Parathyroid adenoma (tissue), 2 donors: ENCODE results near the gene PARG.
"Not testable (repeated sequence)": the region's sequence is repeated elsewhere in the genome, so short reads cannot be mapped to it uniquely, and the experiment has no call there.

Experiments used
- H2AFZ ChIP-seq: fragments of 300-600 bp; sonication (generic); one replicate; pipeline ENCODE4 v1.7.0; 2017; ENCODE audit warnings: antibody characterized with exemption, mild to moderate bottlenecking
- H3K27ac ChIP-seq: fragments of 300-600 bp; sonication (generic); one replicate; pipeline ENCODE4 v1.7.0; 2017
- H3K27me3 ChIP-seq: fragments of 300-600 bp; sonication (generic); one replicate; pipeline ENCODE4 v1.7.0; 2017; ENCODE audit warnings: low read length; ENCODE audit not compliant: control insufficient read depth, insufficient read depth
- H3K36me3 ChIP-seq: fragments of 300-600 bp; sonication (generic); one replicate; pipeline ENCODE4 v1.7.0; 2017; ENCODE audit warnings: low read length; ENCODE audit not compliant: control insufficient read depth, insufficient read depth
- H3K4me1 ChIP-seq: fragments of 300-600 bp; sonication (generic); one replicate; pipeline ENCODE4 v1.7.0; 2017; ENCODE audit warnings: control low read depth
- H3K4me2 ChIP-seq: fragments of 300-600 bp; sonication (generic); one replicate; pipeline ENCODE4 v1.7.0; 2017; ENCODE audit warnings: low read length
- H3K4me3 ChIP-seq: fragments of 300-600 bp; sonication (generic); one replicate; pipeline ENCODE4 v1.7.0; 2017; ENCODE audit warnings: low read depth, low read length
- H3K79me2 ChIP-seq: fragments of 300-600 bp; sonication (generic); one replicate; pipeline ENCODE4 v1.7.0; 2017; ENCODE audit warnings: control low read depth
- H3K9ac ChIP-seq: fragments of 300-600 bp; sonication (generic); one replicate; pipeline ENCODE4 v1.7.0; 2017; ENCODE audit warnings: mild to moderate bottlenecking
- H3K9me3 ChIP-seq: fragments of 300-600 bp; sonication (generic); one replicate; pipeline ENCODE4 v1.7.0; 2017; ENCODE audit warnings: low read length; ENCODE audit not compliant: control insufficient read depth
- TF ChIP-seq, protein P1 (sequence below): fragments of 300-600 bp; sonication (generic); IDR thresholded peaks from one replicate; pipeline ENCODE4 v1.7.0; 2017; ENCODE audit warnings: antibody characterized with exemption, mild to moderate bottlenecking
- donor health status: primary hyperparathyroidism.

The PARG gene

DNA sequence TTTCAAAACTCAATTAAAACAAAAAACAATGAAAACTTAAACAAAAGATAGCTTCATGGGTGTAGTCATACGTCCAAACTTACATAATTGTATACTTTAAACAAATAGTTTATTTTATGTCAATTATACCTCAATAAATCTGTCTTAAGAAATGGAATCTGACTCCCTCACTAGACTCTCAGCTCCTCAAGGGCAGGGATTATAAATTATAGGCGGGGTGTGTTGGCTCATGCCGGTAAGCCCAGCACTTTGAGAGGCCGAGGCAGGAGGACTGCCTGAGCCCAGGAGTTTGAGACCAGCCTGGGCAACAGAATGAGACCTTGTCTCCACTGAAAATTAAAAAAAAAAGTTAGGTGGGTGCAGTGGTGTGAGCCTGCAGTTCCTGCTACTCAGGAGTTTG lies 92.3 kb downstream of the PARG start:
- not testable (repeated sequence) for H3K4me3 ChIP-seq, H3K4me1 ChIP-seq, H3K4me2 ChIP-seq, H3K9ac ChIP-seq, H3K36me3 ChIP-seq, H2AFZ ChIP-seq, H3K79me2 ChIP-seq, H3K27me3 ChIP-seq, H3K27ac ChIP-seq, H3K9me3 ChIP-seq

DNA sequence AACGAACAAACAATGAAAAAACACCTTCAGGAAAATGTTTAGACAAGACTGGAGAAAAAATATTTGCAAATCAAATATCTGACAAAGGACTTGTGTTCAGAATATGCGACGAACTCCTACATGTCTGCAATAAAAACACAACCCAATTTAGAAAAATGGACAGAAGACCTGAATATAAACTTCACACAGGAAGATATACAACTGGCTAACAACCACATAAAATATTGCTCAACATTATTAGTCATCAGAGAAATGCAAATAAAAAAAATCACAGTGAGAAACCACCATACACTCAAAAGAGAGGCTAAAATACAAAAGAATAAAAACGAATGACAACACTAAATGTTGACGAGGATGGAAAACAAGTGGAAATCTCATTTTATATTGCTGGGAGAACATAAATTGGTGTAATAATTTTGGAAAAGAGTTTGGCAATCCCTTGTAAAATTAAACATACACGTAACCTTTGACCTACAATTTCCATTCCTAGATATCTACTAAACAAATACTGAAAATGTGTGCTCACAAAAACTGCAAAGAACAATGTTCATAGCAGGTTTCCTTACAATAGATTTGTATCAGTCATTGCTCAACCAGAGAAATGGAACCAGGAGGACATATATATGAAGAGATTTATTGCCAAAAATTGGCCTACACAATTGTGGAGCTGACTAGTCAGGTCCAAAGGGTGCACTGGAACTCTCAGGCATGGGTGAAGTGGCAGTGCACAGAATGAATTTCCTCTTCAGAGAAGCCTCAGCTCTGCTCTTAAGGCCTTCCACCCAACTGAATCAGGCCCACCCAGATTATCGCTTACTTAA lies 96.8 kb downstream of the PARG start:
- no peaks in the 10 kb centered on the region for H3K79me2 ChIP-seq
- no peaks in the 10 kb centered on the region for H3K27me3 ChIP-seq
- H3K9ac ChIP-seq, result no peak overlapping the region
- H2AFZ ChIP-seq, result no peak overlapping the region
- H3K4me1 ChIP-seq, result no peaks in the 10 kb centered on the region
- H3K36me3 ChIP-seq, result no peaks in the 10 kb centered on the region
- H3K4me3 ChIP-seq, result no peak overlapping the region
- TF ChIP-seq, protein P1, sequence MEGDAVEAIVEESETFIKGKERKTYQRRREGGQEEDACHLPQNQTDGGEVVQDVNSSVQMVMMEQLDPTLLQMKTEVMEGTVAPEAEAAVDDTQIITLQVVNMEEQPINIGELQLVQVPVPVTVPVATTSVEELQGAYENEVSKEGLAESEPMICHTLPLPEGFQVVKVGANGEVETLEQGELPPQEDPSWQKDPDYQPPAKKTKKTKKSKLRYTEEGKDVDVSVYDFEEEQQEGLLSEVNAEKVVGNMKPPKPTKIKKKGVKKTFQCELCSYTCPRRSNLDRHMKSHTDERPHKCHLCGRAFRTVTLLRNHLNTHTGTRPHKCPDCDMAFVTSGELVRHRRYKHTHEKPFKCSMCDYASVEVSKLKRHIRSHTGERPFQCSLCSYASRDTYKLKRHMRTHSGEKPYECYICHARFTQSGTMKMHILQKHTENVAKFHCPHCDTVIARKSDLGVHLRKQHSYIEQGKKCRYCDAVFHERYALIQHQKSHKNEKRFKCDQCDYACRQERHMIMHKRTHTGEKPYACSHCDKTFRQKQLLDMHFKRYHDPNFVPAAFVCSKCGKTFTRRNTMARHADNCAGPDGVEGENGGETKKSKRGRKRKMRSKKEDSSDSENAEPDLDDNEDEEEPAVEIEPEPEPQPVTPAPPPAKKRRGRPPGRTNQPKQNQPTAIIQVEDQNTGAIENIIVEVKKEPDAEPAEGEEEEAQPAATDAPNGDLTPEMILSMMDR, result no peak
- H3K27ac ChIP-seq, result no peak overlapping the region
- H3K9me3 ChIP-seq, result no peaks in the 10 kb centered on the region
- H3K4me2 ChIP-seq, result no peak overlapping the region

DNA sequence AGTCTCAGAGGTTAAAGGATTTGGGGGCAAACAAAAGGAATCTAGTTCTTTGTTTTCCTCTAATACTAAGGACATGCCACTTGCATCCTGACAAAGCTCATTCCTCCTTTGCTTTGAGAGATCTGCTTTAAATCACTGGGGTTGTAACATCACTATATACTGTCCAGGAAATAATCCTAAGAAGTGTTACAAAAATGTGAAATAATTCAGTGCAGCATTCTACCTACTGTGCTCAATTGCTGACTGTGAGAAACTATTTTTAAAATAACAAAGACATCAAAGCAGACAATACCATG lies 99.5 kb downstream of the PARG start:
- H3K4me1 ChIP-seq, H3K27me3 ChIP-seq, H3K4me2 ChIP-seq, H3K36me3 ChIP-seq, H3K4me3 ChIP-seq, H3K79me2 ChIP-seq, H3K9ac ChIP-seq, H3K9me3 ChIP-seq: not testable (repeated sequence)
- Histone ChIP-seq H3K27ac (peak overlapping the region; percentile 5), H2AFZ (peak overlapping the region; percentile 56)

DNA sequence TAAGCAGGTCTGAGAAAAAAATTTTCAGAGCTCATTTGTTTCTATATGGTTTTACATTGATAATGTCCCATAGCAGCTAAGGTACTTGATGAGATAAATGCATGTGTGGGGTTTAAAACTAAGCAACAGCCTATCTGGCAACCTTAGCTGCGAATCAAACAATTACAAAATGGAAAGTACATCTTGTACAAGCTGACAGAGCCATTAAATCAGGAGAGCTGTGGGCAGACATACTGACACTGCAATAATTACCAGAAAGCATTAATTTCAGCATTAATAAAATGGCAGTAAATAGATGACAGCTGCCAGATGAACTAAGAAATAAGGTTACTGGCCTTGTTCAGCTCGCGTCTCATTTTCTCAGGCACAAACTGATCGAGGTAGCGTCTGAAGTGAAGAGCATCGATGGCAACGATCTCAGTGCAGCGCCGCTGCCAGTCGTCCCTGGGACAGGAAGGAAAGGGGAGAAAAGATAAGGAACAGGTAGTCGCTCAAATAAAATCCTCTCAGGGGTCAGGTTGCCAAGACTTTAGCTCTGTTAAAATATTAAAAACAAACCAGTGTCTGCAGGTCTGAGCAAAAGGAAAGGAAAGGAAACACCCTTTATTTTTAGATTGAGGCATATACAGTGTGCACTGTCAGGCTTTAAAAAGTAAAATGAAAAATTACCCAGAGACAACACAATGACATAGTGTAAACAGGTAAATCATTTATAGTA lies 100.1 kb downstream of the PARG start:
- Histone ChIP-seq H3K4me2 (no peak overlapping the region), H3K4me3 (no peak overlapping the region), H3K79me2 (no peaks in the 10 kb centered on the region), H3K4me1 (no peaks in the 10 kb centered on the region), H3K27me3 (no peaks in the 10 kb centered on the region), H2AFZ (peak overlapping the region; percentile 56), H3K36me3 (no peaks in the 10 kb centered on the region), H3K9ac (no peak overlapping the region), H3K27ac (peak overlapping the region; percentile 5), H3K9me3 (no peaks in the 10 kb centered on the region)
- TF ChIP-seq, protein P1, result no peak

DNA sequence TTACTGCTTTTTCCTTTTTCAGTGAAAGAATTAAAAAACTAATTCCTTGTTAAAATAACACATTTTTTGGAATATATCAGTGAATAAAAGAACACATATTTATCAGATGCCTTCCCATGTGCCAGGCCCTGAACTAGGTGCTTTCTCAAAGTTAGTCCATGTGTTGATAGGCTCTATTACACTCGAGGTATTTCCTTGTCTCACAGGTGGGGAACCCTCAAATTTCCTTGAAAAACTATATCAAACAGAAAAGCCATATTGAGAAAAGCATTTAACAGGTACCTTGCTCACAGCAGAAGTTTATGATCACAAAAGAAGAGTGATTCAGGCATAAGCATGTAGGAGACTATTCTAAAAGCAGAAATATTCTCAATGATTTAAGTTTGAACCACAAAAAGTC lies 104.1 kb downstream of the PARG start:
- Histone ChIP-seq H3K9ac (no peak overlapping the region), H3K4me3 (no peak overlapping the region), H3K4me2 (no peak overlapping the region), H3K4me1 (no peaks in the 10 kb centered on the region), H3K9me3 (no peaks in the 10 kb centered on the region), H3K79me2 (no peaks in the 10 kb centered on the region), H2AFZ (no peak overlapping the region), H3K36me3 (no peaks in the 10 kb centered on the region), H3K27ac (no peak overlapping the region), H3K27me3 (no peaks in the 10 kb centered on the region)
- TF ChIP-seq, protein P1, result no peak
